ENCODE data around the gene BUB3.

Gene BUB3

GRCh38 chr10:123140983-123141390 is 13.2 kb upstream of the BUB3 start:
- DNase-seq, result no peak

- DNase-seq, result no peak
Observed at GRCh38 chr10:123141791-123142700, 12.2 kb upstream of the BUB3 start.

GRCh38 chr10:123142701-123143161 is 11.5 kb upstream of the BUB3 start:
- no peak for DNase-seq

GRCh38 chr10:123143162-123143824 is 10.9 kb upstream of the BUB3 start:
- DNase-seq, result no peak

GRCh38 chr10:123143825-123144168 is 10.4 kb upstream of the BUB3 start:
- no peak for DNase-seq

- DNase-seq, result no peak
Observed at GRCh38 chr10:123144697-123145541, 9.3 kb upstream of the BUB3 start.

- no peak for DNase-seq
Observed at GRCh38 chr10:123145542-123146012, 8.6 kb upstream of the BUB3 start.

- no peak for DNase-seq
Observed at GRCh38 chr10:123146013-123146893, 7.9 kb upstream of the BUB3 start.

GRCh38 chr10:123146894-123147634 is 7.1 kb upstream of the BUB3 start:
- DNase-seq, result no peak

- DNase-seq, result no peak
Observed at GRCh38 chr10:123147635-123148413, 6.4 kb upstream of the BUB3 start, which contains the start of gene HMX2. Gene HMX2, plus strand, starts transcription at chr10:123148136. Its CDS starts 243 bp downstream, at chr10:123148379.

GRCh38 chr10:123148414-123149161 is 5.6 kb upstream of the BUB3 start:
- no peak for DNase-seq

GRCh38 chr10:123149162-123149567 is 5.0 kb upstream of the BUB3 start:
- DNase-seq, result no peak

- no peak for DNase-seq
Observed at GRCh38 chr10:123149568-123150270, 4.5 kb upstream of the BUB3 start.

- no peak for DNase-seq
Observed at GRCh38 chr10:123150271-123150985, 3.8 kb upstream of the BUB3 start.

GRCh38 chr10:123150986-123151736 is 3.0 kb upstream of the BUB3 start:
- DNase-seq, result no peak

GRCh38 chr10:123151737-123152135 is 2.5 kb upstream of the BUB3 start:
- DNase-seq, result no peak

Data from nucleus accumbens (tissue), 56 donors.